ENCODE data around the gene GFRA1. TPM values are rescaled to one million over a fixed set of nuclear protein-coding genes. Genes with fewer than 3 reads are reported as not detected.
A peak's percentile ranks its signal among the peaks of the same experiment; 100 is the strongest.

GFRA1 gene
- total RNA-seq (6.3 and 23.1 TPM in 2 replicates), polyA plus RNA-seq (6.1 and 29.6 TPM in 2 replicates), polyA minus RNA-seq (ENCODE audit: low replicate concordance) (7.7 and 39.3 TPM in 2 replicates)
- polyA plus RNA-seq (2012) = 3.8 and 17.2 TPM in 2 replicates

- Histone ChIP-seq H3K9ac (ENCODE audit: insufficient read depth, low read length) (peak within 1 kb of the TSS; percentile 17), H3K27ac (ENCODE audit: insufficient read depth, low read length) (no peak within 1 kb of the TSS), H3K4me2 (ENCODE audit: extremely low read depth, insufficient read depth, low read length) (peak within 1 kb of the TSS; percentile 100), H4K20me1 (ENCODE audit: control insufficient read depth, extremely low read depth, insufficient read depth, low read length) (no peaks in the 10 kb centered on the region), H2AFZ (ENCODE audit: low read length) (peak within 1 kb of the TSS; percentile 77), H3K9me3 (ENCODE audit: control insufficient read depth, insufficient read depth, low read depth, low read length) (no peaks in the 10 kb centered on the region), H3K79me2 (ENCODE audit: control insufficient read depth, insufficient read depth, low read length) (no peaks in the 10 kb centered on the region), H3K27me3 (ENCODE audit: control insufficient read depth, insufficient read depth, low read length) (no peaks in the 10 kb centered on the region), H3K4me3 (replicated peaks in 1 of 4; ENCODE audit: control extremely low read depth in 1 of 4, insufficient read depth in 1 of 4, low read depth in 3 of 4, low read length in 4 of 4) (peak within 1 kb of the TSS; percentile 54 to 71 (median 64)), H3K4me1 (ENCODE audit: control insufficient read depth, extremely low read depth, insufficient read depth, low read length) (no peaks in the 10 kb centered on the region), H3K36me3 (ENCODE audit: control insufficient read depth, insufficient read depth, low read length) (no peaks in the 10 kb centered on the region)
- peak; percentile 18 to 36 for DNase-seq (ENCODE audit: low read depth in 2 of 2)
- TF ChIP-seq CTCF (conservative IDR thresholded peaks at IDR 0.05 in 1 of 2, IDR thresholded peaks at IDR 0.05 in 1 of 2; ENCODE audit: low read depth in 1 of 2, low read length in 2 of 2) (no peak), EZH2 (IDR thresholded peaks at IDR 0.05; ENCODE audit: low read length, missing control alignments) (no peak)
Observed at GRCh38 chr10:116272440-116273283, at the start of gene GFRA1. GFRA1 (minus strand) TSS chr10:116273206; CDS start chr10:116272029, 1,177 bp downstream.

GRCh38 chr10:116316503-116316902, 43.5 kb upstream of the GFRA1 start:
- TF ChIP-seq CTCF (conservative IDR thresholded peaks at IDR 0.05 in 1 of 2, IDR thresholded peaks at IDR 0.05 in 1 of 2; ENCODE audit: low read depth in 1 of 2, low read length in 2 of 2) (no peak), EZH2 (IDR thresholded peaks at IDR 0.05; ENCODE audit: low read length, missing control alignments) (no peak)
- Histone ChIP-seq H2AFZ (ENCODE audit: low read length) (no peak overlapping the region), H4K20me1 (ENCODE audit: control insufficient read depth, extremely low read depth, insufficient read depth, low read length) (no peaks in the 10 kb centered on the region), H3K27me3 (ENCODE audit: control insufficient read depth, insufficient read depth, low read length) (no peaks in the 10 kb centered on the region), H3K27ac (ENCODE audit: insufficient read depth, low read length) (no peak overlapping the region), H3K4me1 (ENCODE audit: control insufficient read depth, extremely low read depth, insufficient read depth, low read length) (no peaks in the 10 kb centered on the region), H3K36me3 (ENCODE audit: control insufficient read depth, insufficient read depth, low read length) (no peaks in the 10 kb centered on the region), H3K9me3 (ENCODE audit: control insufficient read depth, insufficient read depth, low read depth, low read length) (no peaks in the 10 kb centered on the region), H3K4me3 (replicated peaks in 1 of 4; ENCODE audit: control extremely low read depth in 1 of 4, insufficient read depth in 1 of 4, low read depth in 3 of 4, low read length in 4 of 4) (no peak overlapping the region), H3K9ac (ENCODE audit: insufficient read depth, low read length) (no peak overlapping the region), H3K4me2 (ENCODE audit: extremely low read depth, insufficient read depth, low read length) (no peak overlapping the region), H3K79me2 (ENCODE audit: control insufficient read depth, insufficient read depth, low read length) (no peaks in the 10 kb centered on the region)
- DNase-seq (ENCODE audit: low read depth in 2 of 2) = peak in 1 of 2 donors; percentile 56

- Histone ChIP-seq H3K79me2 (ENCODE audit: control insufficient read depth, insufficient read depth, low read length) (no peaks in the 10 kb centered on the region), H2AFZ (ENCODE audit: low read length) (no peak overlapping the region), H3K27ac (ENCODE audit: insufficient read depth, low read length) (no peak overlapping the region), H3K4me2 (ENCODE audit: extremely low read depth, insufficient read depth, low read length) (no peak overlapping the region), H3K4me3 (replicated peaks in 1 of 4; ENCODE audit: control extremely low read depth in 1 of 4, insufficient read depth in 1 of 4, low read depth in 3 of 4, low read length in 4 of 4) (no peak overlapping the region), H3K9me3 (ENCODE audit: control insufficient read depth, insufficient read depth, low read depth, low read length) (no peaks in the 10 kb centered on the region), H4K20me1 (ENCODE audit: control insufficient read depth, extremely low read depth, insufficient read depth, low read length) (no peaks in the 10 kb centered on the region), H3K4me1 (ENCODE audit: control insufficient read depth, extremely low read depth, insufficient read depth, low read length) (no peaks in the 10 kb centered on the region), H3K9ac (ENCODE audit: insufficient read depth, low read length) (no peak overlapping the region), H3K36me3 (ENCODE audit: control insufficient read depth, insufficient read depth, low read length) (no peaks in the 10 kb centered on the region), H3K27me3 (ENCODE audit: control insufficient read depth, insufficient read depth, low read length) (no peaks in the 10 kb centered on the region)
- no peak for DNase-seq (ENCODE audit: low read depth in 2 of 2)
- no peak for TF ChIP-seq EZH2 (IDR thresholded peaks at IDR 0.05; ENCODE audit: low read length, missing control alignments)
- TF ChIP-seq CTCF (conservative IDR thresholded peaks at IDR 0.05 in 1 of 2, IDR thresholded peaks at IDR 0.05 in 1 of 2; ENCODE audit: low read depth in 1 of 2, low read length in 2 of 2) = no peak
Observed at GRCh38 chr10:116312548-116312947, 39.5 kb upstream of the GFRA1 start.
